ENCODE results near the gene CEMP1. TPM values are rescaled to one million over a fixed set of nuclear protein-coding genes. Genes with fewer than 3 reads are reported as not detected.

Gene CEMP1
- total and polyA plus RNA-seq, 2 experiments from 2014 or later, result 0.31 to 7.5 TPM

GRCh38 chr16:2480948-2481347 is 50.3 kb downstream of the CEMP1 start:
- H3K27me3 ChIP-seq (ENCODE audit: insufficient read depth), result peaks cover 13% of the 10 kb centered on the region; the same call in 1 of the 2 replicates
- Mint-ChIP-seq H3K4me3 (no peak overlapping the region), H3K27ac (no peak overlapping the region), H3K27me3 (ENCODE audit: insufficient read depth, low read depth, poor library complexity) (peaks cover 16% of the 10 kb centered on the region), H3K36me3 (ENCODE audit: low read depth) (no peaks in the 10 kb centered on the region; the same call in 1 of the 3 replicates), H3K9me3 (no peaks in the 10 kb centered on the region), H3K4me1 (peaks cover 13% of the 10 kb centered on the region)
- peaks cover 17% of the 10 kb centered on the region for H3K79me2 ChIP-seq (replicated peaks; ENCODE audit: insufficient read depth)
- no peak for ATAC-seq
- H3K4me2 ChIP-seq, result no peak overlapping the region
- no peak overlapping the region for H3K4me3 ChIP-seq
- no peaks in the 10 kb centered on the region for H3K36me3 ChIP-seq (ENCODE audit: insufficient read depth)
- no peak overlapping the region for H2AFZ ChIP-seq
- H3K27ac ChIP-seq (ENCODE audit: low read depth), result no peak overlapping the region
- no peak for TF ChIP-seq JUNB (IDR thresholded peaks at IDR 0.05; ENCODE audit: unreplicated experiment)
- TF ChIP-seq EZH2phosphoT487 (IDR thresholded peaks at IDR 0.05; ENCODE audit: unreplicated experiment), result no peak
- no peak for TF ChIP-seq POLR2AphosphoS5 (IDR thresholded peaks at IDR 0.05; ENCODE audit: low read depth)
- no peak for TF ChIP-seq EZH2 (IDR thresholded peaks at IDR 0.05; ENCODE audit: low read depth, unreplicated experiment)
- TF ChIP-seq CREB1 (CRISPR knock-in tag; IDR thresholded peaks at IDR 0.05; ENCODE audit: low read depth), result no peak
- no peak for TF ChIP-seq ETS1 (IDR thresholded peaks at IDR 0.05)
- TF ChIP-seq REST (IDR thresholded peaks at IDR 0.05; ENCODE audit: unreplicated experiment), result no peak
- TF ChIP-seq ZNF331 (CRISPR knock-in tag; IDR thresholded peaks at IDR 0.05; ENCODE audit: low read depth), result no peak
- no peak for TF ChIP-seq ZNF114 (CRISPR knock-in tag; IDR thresholded peaks at IDR 0.05)
- TF ChIP-seq NANOG (IDR thresholded peaks at IDR 0.05; ENCODE audit: borderline replicate concordance), result no peak
- TF ChIP-seq STAT1 (IDR thresholded peaks at IDR 0.05; ENCODE audit: unreplicated experiment), result no peak
- TF ChIP-seq, protein P1, sequence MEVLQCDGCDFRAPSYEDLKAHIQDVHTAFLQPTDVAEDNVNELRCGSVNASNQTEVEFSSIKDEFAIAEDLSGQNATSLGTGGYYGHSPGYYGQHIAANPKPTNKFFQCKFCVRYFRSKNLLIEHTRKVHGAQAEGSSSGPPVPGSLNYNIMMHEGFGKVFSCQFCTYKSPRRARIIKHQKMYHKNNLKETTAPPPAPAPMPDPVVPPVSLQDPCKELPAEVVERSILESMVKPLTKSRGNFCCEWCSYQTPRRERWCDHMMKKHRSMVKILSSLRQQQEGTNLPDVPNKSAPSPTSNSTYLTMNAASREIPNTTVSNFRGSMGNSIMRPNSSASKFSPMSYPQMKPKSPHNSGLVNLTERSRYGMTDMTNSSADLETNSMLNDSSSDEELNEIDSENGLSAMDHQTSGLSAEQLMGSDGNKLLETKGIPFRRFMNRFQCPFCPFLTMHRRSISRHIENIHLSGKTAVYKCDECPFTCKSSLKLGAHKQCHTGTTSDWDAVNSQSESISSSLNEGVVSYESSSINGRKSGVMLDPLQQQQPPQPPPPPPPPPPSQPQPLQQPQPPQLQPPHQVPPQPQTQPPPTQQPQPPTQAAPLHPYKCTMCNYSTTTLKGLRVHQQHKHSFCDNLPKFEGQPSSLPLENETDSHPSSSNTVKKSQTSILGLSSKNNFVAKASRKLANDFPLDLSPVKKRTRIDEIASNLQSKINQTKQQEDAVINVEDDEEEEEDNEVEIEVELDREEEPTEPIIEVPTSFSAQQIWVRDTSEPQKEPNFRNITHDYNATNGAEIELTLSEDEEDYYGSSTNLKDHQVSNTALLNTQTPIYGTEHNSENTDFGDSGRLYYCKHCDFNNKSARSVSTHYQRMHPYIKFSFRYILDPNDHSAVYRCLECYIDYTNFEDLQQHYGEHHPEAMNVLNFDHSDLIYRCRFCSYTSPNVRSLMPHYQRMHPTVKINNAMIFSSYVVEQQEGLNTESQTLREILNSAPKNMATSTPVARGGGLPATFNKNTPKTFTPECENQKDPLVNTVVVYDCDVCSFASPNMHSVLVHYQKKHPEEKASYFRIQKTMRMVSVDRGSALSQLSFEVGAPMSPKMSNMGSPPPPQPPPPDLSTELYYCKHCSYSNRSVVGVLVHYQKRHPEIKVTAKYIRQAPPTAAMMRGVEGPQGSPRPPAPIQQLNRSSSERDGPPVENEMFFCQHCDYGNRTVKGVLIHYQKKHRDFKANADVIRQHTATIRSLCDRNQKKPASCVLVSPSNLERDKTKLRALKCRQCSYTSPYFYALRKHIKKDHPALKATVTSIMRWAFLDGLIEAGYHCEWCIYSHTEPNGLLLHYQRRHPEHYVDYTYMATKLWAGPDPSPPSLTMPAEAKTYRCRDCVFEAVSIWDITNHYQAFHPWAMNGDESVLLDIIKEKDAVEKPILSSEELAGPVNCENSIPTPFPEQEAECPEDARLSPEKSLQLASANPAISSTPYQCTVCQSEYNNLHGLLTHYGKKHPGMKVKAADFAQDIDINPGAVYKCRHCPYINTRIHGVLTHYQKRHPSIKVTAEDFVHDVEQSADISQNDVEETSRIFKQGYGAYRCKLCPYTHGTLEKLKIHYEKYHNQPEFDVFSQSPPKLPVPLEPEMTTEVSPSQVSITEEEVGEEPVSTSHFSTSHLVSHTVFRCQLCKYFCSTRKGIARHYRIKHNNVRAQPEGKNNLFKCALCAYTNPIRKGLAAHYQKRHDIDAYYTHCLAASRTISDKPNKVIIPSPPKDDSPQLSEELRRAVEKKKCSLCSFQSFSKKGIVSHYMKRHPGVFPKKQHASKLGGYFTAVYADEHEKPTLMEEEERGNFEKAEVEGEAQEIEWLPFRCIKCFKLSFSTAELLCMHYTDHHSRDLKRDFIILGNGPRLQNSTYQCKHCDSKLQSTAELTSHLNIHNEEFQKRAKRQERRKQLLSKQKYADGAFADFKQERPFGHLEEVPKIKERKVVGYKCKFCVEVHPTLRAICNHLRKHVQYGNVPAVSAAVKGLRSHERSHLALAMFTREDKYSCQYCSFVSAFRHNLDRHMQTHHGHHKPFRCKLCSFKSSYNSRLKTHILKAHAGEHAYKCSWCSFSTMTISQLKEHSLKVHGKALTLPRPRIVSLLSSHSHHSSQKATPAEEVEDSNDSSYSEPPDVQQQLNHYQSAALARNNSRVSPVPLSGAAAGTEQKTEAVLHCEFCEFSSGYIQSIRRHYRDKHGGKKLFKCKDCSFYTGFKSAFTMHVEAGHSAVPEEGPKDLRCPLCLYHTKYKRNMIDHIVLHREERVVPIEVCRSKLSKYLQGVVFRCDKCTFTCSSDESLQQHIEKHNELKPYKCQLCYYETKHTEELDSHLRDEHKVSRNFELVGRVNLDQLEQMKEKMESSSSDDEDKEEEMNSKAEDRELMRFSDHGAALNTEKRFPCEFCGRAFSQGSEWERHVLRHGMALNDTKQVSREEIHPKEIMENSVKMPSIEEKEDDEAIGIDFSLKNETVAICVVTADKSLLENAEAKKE (CRISPR knock-in tag; IDR thresholded peaks at IDR 0.05), result no peak
- TF ChIP-seq CTCF (conservative IDR thresholded peaks at IDR 0.05; ENCODE audit: low read depth in 2 of 2), result no peak
- H3F3A ChIP-seq (replicated peaks; ENCODE audit: low read depth), result peaks cover 6% of the 10 kb centered on the region
- no peak for DNase-seq (ENCODE audit: low spot score)
- H4K20me1 ChIP-seq (replicated peaks; ENCODE audit: insufficient read depth), result peaks cover 29% of the 10 kb centered on the region
- H3K9me2 ChIP-seq (ENCODE audit: insufficient read depth), result no peaks in the 10 kb centered on the region
- H3K4me1 ChIP-seq (ENCODE audit: insufficient read depth), result peaks cover 5% of the 10 kb centered on the region

All from GM23338 (cell line).